Stimulated activated CD8-positive, alpha-beta memory T cell treated with anti-CD3 and anti-CD28 coated beads, Interleukin-7, amount 100 ng/mL, for 4 hours (primary cell): ENCODE measurements around the gene TERT.

Experiments
- DNase-seq, 2 donors: peaks; one replicate each; pipeline ENCODE4 v3.0.0-alpha.2; 2020; ENCODE audit warnings: low read depth in 2 of 2

TERT gene

GRCh38 chr5:1206521-1207412, 88.1 kb downstream of the TERT start:
- DNase-seq: no peak

- no peak for DNase-seq
Observed at GRCh38 chr5:1205255-1206180, 89.3 kb downstream of the TERT start.

GRCh38 chr5:1204693-1205242, 90.1 kb downstream of the TERT start:
- no peak for DNase-seq

- no peak for DNase-seq
Observed at GRCh38 chr5:1203968-1204692, 90.7 kb downstream of the TERT start.

GRCh38 chr5:1203311-1203967, 91.4 kb downstream of the TERT start:
- DNase-seq: no peak
